ENCODE data around the gene TMPRSS7.
A peak's percentile ranks its signal among the peaks of the same experiment; 100 is the strongest.
"Not testable (repeated sequence)": the region's sequence is repeated elsewhere in the genome, so short reads cannot be mapped to it uniquely, and the experiment has no call there.

TMPRSS7 gene

DNA sequence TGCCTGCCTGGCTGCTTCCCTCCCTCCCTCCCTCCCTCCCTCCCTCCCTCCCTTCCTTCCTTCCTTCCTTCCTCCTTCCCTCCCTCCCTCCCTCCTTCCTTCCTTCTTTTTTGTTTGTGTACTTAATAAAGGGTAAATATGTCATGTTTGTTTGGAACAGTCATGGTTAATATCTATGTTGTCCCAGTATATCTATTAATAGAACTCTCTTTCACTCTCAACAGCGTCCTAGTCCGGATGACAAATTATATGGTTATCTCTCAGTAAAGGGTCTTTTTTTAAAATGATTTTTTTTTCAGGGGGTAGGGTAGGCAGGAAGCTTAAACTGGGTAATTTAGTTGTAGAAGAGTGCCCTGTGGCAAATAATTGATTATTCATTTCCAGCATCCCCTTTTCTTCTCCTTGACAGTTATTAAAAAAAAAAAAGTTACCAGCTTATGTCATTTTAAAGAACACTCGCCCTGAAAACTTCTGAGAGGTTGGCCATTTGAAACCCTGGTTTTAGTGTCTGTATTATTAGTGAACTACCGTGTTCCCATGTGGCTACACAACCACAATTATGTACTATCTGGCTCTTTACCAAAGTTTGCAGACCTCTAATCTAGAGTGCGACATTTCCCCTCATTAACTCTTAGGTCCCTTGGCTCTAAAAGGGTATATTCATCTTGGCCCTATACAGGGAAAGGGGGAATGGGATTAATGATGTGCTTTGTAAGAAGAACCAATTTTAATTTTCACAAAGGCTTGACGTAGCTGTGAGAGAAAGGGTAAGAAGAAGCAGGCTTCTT is 22.1 kb upstream of the TMPRSS7 start:
- no peak for DNase-seq

GRCh38 chr3:112013058-112013783 is 21.3 kb upstream of the TMPRSS7 start:
- peak; percentile 63 for DNase-seq

GRCh38 chr3:112013784-112014143 is 20.8 kb upstream of the TMPRSS7 start:
- DNase-seq = no peak

DNA sequence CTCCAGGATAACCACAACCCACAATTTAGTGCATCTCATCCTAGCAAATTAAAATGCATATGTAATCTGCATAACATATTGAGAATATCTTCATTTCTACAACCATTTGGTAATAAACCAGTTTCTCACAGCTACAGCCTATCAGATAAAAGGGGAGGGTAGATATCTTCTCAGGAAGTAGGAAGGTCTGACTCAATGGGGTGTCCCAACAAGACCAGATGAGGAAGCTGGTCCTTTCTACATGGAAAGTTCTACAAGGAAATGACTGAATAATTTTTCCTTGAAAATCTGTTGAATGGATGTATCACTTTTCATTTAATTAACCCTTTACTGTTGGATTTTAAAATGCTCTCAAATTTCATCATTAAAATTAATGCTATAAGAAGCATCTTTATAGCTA is 17.4 kb upstream of the TMPRSS7 start:
- no peak for DNase-seq

DNA sequence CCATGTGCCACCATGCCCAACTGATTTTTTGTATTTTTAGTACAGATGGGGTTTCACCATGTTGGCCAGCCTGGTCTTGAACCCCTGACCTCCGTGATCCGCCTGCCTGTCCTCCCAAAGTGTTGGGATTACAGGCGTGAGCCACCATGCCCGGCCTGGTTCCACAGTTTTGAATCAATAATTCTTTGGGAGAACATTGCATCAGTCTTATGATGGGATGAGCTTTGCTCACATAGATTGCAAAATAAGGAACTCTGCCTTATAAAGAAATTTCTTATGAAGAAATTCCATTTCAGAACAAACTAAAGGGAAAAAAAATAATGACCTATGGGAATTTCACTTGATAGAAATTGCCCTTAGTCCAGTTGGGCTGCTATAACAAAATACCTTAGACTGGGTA is 15.8 kb upstream of the TMPRSS7 start:
- no peak for DNase-seq

DNA sequence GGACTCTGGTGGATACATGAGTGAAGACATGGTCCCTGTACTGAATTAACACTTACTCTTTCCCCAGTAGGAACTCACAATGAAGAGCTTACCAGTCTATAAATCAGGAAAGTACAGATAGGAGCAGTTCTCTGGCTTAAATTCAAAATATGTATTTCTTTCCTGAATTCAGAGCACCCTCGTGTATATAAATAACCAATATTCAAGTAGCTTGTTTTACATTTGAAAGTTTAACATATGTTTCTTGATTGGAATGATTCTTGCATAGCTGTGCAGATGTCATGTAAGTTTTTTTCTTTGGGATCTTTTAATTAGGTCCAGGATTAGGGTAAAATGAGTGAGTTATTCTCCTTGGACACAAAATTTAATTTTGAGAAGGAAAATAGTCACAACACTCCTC is 14.8 kb upstream of the TMPRSS7 start:
- DNase-seq = no peak

DNA sequence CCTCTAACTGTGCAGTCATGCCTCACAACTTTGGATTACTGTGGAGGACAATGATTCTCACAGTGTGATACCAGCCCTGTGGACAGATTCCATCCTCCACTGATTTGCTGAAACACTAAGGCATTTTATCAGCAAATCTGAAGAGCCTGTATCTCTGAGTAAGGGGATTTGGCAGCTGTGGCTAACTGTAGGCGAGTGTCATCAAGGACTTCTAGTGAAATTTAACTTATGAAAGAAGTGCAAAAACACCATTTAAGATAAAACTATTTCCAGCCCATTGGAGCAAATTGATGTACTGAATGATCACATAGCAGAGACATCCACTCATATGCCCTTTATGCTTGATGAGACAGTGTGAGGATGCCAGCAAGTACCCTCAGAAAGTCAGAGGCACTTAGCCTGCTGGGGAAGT is 13.9 kb upstream of the TMPRSS7 start:
- no peak for DNase-seq

- no peak for DNase-seq
Measured at GRCh38 chr3:112027142-112027541, 7.4 kb upstream of the TMPRSS7 start.

- no peak for DNase-seq
Measured at GRCh38 chr3:112027826-112028225, 6.7 kb upstream of the TMPRSS7 start.

DNA sequence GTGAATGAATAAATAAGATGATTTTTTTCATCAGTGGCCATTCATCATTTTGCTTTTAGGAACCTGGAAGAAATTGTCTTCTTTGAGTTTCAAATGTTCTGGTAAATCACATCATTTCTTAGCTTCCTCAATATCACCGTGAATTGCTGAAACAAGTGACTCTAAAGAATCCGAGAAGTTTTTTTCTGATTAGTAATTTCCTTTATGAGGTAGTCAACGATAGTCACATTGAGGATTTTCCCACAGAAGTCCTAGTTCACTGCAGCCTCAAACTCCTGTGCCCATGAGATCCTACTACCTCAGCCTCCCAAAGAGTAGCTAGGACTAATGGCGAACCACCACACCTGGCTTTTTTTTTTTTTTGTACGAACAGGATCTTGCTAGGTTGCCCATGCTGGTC is 3.6 kb upstream of the TMPRSS7 start:
- DNase-seq = no peak

DNA sequence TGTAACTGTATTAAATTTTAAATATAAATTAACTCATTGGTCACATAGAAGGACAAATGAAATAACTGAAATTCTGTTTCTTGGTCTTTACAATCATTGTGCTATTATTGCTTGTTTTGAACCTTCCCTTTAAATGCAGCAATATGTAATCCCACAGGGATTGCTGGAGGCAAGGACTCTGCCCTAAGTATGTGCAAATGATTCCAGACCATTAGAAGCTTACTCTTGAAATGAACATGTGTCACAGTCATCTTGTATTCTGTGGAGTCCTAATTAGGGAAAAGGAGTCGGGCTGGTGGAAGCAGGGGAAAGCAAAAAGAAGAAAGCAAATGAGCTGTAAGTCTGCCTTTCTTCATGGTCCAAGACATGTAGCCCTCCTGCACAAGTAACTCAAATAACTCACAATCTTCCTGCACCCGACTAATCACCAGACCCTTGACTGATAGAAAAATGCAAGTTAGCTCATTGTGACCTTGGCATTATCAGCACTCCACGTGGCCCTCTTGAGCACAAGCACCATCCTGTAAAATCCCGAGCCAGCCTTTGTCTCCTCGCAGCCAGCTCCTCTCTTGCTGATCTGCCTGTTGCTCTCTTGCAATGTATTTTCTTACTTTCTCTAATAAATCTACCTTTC is 2.3 kb upstream of the TMPRSS7 start:
- DNase-seq = no peak

GRCh38 chr3:112035241-112035640 is 705 bp downstream of the TMPRSS7 start:
- no peak for DNase-seq

DNA sequence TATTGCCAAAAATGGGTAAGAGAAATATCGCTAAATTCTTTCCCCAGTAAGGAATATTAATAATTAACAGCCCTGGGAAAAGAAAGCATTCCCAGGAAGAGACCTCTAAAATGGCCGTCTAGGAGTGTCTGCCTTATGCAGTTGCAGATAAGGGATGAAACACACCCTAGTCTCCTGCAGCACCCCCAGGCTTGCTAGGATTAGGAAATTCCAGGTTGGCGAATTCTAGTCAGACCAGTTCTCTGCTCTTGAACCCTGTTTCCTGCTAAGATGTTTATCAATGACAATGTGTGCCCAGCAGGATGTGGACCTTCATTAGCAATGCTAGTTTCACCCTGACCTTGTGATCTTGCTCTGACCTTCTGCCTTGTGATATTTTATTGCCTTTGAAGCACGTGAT is 2.7 kb downstream of the TMPRSS7 start:
- not testable (repeated sequence) for DNase-seq

- DNase-seq = no peak
Measured at GRCh38 chr3:112038863-112039262, 4.3 kb downstream of the TMPRSS7 start.

- DNase-seq = no peak
Measured at GRCh38 chr3:112041321-112041720, 6.8 kb downstream of the TMPRSS7 start.

DNA sequence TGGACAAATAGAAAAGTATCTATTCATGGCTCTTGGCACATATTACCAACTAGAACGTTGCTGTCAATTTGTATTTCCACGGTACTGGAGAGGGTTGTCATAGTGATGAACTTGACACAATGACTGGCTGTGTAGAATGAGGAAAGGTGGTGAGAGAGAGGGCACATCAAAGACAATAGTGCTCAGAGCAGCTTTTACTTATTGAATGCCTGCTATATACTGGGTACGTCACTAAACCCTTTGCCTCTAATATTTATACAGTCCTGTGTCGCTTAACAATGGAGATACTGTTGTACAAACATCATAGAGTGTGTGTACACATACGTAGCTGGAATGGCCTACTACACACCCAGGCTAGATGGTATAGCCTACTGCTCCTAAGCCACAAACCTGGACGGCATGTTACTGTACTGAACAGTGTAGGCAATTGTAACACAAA is 8.3 kb downstream of the TMPRSS7 start:
- no peak for DNase-seq

- DNase-seq = peak; percentile 65
Measured at GRCh38 chr3:112043621-112044201, 9.2 kb downstream of the TMPRSS7 start.

DNA sequence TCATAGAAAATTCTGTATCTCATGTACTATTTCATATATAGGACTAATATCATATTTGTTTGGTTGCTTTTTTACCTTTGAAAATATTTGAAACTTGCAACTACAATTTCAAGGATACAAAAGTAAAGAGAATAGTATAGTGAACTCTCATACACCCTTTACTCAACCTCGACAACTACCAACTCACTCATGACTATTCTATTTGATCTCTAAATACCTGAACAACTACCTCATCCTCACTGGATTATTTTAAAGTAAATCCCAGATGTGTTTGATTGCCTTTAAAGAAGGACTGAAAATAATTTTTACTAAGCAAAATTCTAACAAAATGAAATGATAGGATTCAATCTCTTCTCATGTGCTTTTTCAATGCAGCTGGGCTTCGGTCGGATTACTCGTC is 12.1 kb downstream of the TMPRSS7 start:
- DNase-seq = no peak

- no peak for DNase-seq
Measured at GRCh38 chr3:112047264-112047663, 12.7 kb downstream of the TMPRSS7 start.

DNA sequence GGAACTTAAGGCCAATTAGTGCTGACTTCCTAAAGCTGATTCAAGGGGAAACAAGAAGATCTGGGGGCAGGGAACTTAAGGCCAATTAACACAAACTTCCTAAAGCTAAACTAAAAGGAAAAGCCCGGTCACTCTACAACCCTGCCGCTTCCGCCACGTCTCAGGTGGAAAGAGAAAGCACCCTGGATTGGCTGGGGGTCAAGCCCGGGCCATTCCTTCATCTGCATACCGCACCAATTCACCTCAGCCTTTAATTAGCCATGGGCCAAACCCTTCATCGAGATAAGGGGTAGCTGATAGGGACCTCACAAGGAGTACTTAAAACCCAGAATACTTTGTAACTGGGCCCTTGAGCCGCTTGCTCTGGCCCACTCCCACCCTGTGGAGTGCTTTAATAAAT is 14.4 kb downstream of the TMPRSS7 start:
- DNase-seq = no peak

DNA sequence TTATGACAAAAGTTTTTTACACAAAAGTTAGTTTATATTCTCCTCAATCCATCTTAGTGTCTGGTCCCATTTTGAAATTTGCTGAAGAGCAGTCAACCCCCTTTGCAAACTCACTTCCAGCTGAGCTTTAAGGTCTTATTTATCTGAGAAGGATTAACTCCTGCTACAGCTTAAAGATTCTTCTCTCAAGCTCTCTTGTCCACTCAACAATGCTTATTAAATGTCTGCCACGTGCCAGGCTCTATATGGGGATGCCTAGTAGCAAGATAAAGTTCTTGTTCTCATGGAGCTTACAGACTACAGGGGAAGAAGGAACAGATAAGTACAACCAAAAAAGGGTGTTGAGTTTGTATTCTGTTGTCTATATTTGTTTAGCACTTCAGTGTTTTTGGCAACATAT is 18.7 kb downstream of the TMPRSS7 start:
- no peak for DNase-seq

- DNase-seq = no peak
Measured at GRCh38 chr3:112056451-112056929, 22.0 kb downstream of the TMPRSS7 start.

DNA sequence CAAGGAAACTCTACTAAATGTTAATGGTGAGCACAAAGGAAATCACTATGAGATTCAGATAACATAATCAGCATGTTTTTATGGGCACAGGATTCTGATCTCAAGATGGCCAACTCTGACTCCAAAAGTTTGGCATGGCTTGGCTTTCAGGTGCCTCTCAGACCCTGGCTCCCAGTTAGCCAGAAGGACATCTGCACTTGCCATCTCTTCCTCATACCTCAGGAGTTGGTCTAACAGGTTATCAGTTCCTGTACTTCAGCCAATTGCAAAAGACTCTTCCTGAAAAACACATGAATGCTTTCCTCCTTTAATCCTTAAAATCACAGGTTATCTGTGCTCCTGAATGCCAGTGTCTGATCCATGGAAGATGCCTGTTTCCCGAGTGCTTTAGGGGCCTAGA is 25.0 kb downstream of the TMPRSS7 start:
- no peak for DNase-seq

DNA sequence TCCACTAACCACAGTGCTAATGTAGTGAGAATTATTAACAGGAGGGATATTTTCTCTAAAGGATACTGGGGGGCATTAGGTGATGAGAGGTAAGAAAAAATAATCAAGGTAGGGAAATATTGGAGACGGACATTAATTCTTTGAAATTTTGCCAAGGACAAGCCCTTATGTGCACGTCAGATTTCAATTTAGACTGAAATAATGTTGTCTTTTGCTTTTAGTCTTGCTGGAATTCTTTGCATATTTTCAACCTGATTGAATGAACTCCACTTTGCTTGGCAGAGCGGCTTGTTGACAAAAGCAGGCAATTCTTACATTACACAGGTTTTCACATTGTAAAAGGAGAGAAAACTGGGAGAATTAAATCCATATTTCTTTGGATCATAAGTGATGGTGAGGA is 26.6 kb downstream of the TMPRSS7 start:
- DNase-seq = no peak

Measured in CD4-positive, alpha-beta T cell treated with Interleukin-12 subunit alpha and Interleukin-12 subunit beta, for 1 hour (primary cell).